Activated CD4-positive, alpha-beta T cell treated with anti-CD3 and anti-CD28 coated beads for 24 hours (primary cell): ENCODE results near the gene AFF3.

Experiments used
- DNase-seq, 2 donors: peaks; one replicate each; pipeline ENCODE4 v3.0.0-alpha.2; 2020; ENCODE audit warnings: low read depth in 2 of 2

The AFF3 gene

GRCh38 chr2:99831772-99832171 lies 310.6 kb downstream of the AFF3 start:
- DNase-seq = no peak

- DNase-seq = no peak
These were observed 314.9 kb downstream of the AFF3 start for GRCh38 chr2:99827296-99827999.

GRCh38 chr2:99825630-99826029 lies 316.8 kb downstream of the AFF3 start:
- no peak for DNase-seq

GRCh38 chr2:99824758-99825157 lies 317.6 kb downstream of the AFF3 start:
- no peak for DNase-seq

GRCh38 chr2:99822474-99823207 lies 319.7 kb downstream of the AFF3 start:
- no peak for DNase-seq

GRCh38 chr2:99821984-99822383 lies 320.4 kb downstream of the AFF3 start:
- DNase-seq = no peak

GRCh38 chr2:99821572-99821971 lies 320.8 kb downstream of the AFF3 start:
- DNase-seq = no peak

GRCh38 chr2:99821039-99821438 lies 321.4 kb downstream of the AFF3 start:
- DNase-seq = no peak

- DNase-seq = no peak
These were observed 322.6 kb downstream of the AFF3 start for GRCh38 chr2:99819766-99820165.

GRCh38 chr2:99818842-99819241 lies 323.5 kb downstream of the AFF3 start:
- no peak for DNase-seq

GRCh38 chr2:99816908-99817307 lies 325.5 kb downstream of the AFF3 start:
- DNase-seq = no peak

- no peak for DNase-seq
These were observed 330.0 kb downstream of the AFF3 start for GRCh38 chr2:99812426-99812825.

- no peak for DNase-seq
These were observed 330.8 kb downstream of the AFF3 start for GRCh38 chr2:99811544-99811943.

- no peak for DNase-seq
These were observed 332.2 kb downstream of the AFF3 start for GRCh38 chr2:99810225-99810624.

- no peak for DNase-seq
These were observed 333.0 kb downstream of the AFF3 start for GRCh38 chr2:99809259-99809900.

GRCh38 chr2:99808361-99809200 lies 333.8 kb downstream of the AFF3 start:
- DNase-seq = no peak

- no peak for DNase-seq
These were observed 335.6 kb downstream of the AFF3 start for GRCh38 chr2:99806758-99807157.

GRCh38 chr2:99805930-99806476 lies 336.4 kb downstream of the AFF3 start:
- no peak for DNase-seq

- DNase-seq = no peak
These were observed 338.5 kb downstream of the AFF3 start for GRCh38 chr2:99803846-99804245.

GRCh38 chr2:99802734-99803133 lies 339.7 kb downstream of the AFF3 start:
- DNase-seq = no peak

GRCh38 chr2:99801327-99801901 lies 341.0 kb downstream of the AFF3 start:
- no peak for DNase-seq
